ENCODE results near the gene ANAPC1. TPM values are rescaled to one million over a fixed set of nuclear protein-coding genes. Genes with fewer than 3 reads are reported as not detected.
A peak's percentile ranks its signal among the peaks of the same experiment; 100 is the strongest.

Gene ANAPC1, protein sequence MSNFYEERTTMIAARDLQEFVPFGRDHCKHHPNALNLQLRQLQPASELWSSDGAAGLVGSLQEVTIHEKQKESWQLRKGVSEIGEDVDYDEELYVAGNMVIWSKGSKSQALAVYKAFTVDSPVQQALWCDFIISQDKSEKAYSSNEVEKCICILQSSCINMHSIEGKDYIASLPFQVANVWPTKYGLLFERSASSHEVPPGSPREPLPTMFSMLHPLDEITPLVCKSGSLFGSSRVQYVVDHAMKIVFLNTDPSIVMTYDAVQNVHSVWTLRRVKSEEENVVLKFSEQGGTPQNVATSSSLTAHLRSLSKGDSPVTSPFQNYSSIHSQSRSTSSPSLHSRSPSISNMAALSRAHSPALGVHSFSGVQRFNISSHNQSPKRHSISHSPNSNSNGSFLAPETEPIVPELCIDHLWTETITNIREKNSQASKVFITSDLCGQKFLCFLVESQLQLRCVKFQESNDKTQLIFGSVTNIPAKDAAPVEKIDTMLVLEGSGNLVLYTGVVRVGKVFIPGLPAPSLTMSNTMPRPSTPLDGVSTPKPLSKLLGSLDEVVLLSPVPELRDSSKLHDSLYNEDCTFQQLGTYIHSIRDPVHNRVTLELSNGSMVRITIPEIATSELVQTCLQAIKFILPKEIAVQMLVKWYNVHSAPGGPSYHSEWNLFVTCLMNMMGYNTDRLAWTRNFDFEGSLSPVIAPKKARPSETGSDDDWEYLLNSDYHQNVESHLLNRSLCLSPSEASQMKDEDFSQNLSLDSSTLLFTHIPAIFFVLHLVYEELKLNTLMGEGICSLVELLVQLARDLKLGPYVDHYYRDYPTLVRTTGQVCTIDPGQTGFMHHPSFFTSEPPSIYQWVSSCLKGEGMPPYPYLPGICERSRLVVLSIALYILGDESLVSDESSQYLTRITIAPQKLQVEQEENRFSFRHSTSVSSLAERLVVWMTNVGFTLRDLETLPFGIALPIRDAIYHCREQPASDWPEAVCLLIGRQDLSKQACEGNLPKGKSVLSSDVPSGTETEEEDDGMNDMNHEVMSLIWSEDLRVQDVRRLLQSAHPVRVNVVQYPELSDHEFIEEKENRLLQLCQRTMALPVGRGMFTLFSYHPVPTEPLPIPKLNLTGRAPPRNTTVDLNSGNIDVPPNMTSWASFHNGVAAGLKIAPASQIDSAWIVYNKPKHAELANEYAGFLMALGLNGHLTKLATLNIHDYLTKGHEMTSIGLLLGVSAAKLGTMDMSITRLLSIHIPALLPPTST (N-terminal part only)
- total RNA-seq (10 to 100 TPM; 51.8 to 77.2 (median 62.7) TPM), polyA plus RNA-seq (10 to 100 TPM; 30.6 to 31.4 TPM), total RNA-seq (73.0 reads per million, percentile 79 among the genes with 10 or more reads in this experiment)

DNA sequence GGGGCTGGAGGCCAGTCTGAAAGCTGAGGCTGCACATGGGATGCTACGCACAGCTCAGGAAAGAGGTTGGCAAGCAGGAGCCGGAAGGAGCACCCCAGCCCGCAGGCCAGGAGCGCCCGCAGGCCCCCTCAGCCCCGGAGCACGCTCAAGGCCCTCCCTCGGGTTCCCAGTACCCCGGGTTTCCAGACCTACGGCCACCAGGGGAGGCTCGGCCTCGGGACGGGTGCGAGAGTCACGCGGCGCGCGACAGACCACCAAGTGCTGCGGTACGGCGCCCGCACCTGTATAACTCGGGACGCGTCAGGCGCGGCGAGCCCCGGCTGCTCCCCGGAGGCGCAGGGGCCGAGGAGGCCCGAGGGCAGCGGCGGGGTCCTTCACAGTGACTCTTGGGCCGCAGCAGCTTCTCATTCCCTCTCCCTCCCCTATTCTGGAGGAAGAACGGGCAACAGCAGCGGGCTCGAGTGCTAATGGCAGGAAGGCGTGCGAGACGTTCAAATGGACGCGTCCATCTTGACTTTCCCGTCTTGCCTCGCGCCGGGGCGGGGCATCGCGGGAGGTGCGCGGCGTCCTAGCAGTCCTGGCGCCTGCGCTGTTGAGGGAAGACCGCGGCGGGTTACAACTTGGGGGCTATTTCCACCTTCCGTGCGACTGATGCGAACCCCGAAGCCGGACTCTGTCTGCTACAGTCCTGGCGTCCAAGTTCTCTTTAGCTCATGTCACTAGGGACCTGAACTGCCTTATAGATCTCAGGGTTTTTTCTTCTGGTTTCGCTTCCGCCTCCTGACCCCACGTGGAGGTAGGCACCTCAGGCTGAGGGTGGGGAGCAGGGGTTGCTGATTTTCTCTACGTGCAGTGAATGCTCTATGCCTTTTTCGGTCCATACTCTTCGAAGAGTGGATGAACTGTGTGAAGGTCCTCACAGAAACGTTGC, at the start of gene ANAPC1:
Gene ANAPC1, minus strand, starts transcription at position 533 of the 931 bp plus-strand sequence. CDS start 3,368 bp downstream, outside the sequence.
- Histone ChIP-seq H3K27me3 (ENCODE audit: control insufficient read depth in 2 of 2, insufficient read depth in 2 of 2, low read length in 2 of 2) (no peaks in the 10 kb centered on the region), H3K36me3 (ENCODE audit: control insufficient read depth in 2 of 3, insufficient read depth in 3 of 3, low read length in 3 of 3) (peaks cover 0 to 8% (median 0%) of the 10 kb centered on the region in 3 experiments), H3K27ac (ENCODE audit: low read depth, low read length) (peak within 1 kb of the TSS; percentile 85), H3K4me1 (ENCODE audit: control insufficient read depth in 2 of 2, insufficient read depth in 2 of 2, low read length in 2 of 2) (peaks cover 0 to 10% of the 10 kb centered on the region in 2 donors), H3K9me3 (ENCODE audit: control insufficient read depth in 2 of 3, low read length in 3 of 3) (no peaks in the 10 kb centered on the region), H3K4me3 (ENCODE audit: low read length) (peak within 1 kb of the TSS; percentile 69)
- H3K4me1 Mint-ChIP-seq: peaks cover 2 to 26% (median 13%) of the 10 kb centered on the region in 7 donors
- CTCF ChIA-PET: interaction anchor here (0.6 kb wide), 1 partner anchor 164 kb away, joined by 3 read pairs; no protein-coding TSS in a partner anchor
- peak within 1 kb of the TSS; percentile 92 to 98 (median 96) for H3K27ac Mint-ChIP-seq
- H3K9me3 Mint-ChIP-seq: no peaks in the 10 kb centered on the region
- H3K36me3 Mint-ChIP-seq: peaks cover 0 to 7% (median 0%) of the 10 kb centered on the region in 5 donors
- peak; percentile 98 for ATAC-seq
- DNase-seq: peak; percentile 75 to 87 (median 84)
- no peaks in the 10 kb centered on the region for H3K27me3 Mint-ChIP-seq
- POLR2A ChIA-PET: interaction anchor here (0.6 to 1.9 kb wide), 7 partner anchors 9 to 699 kb away, joined by 3 to 7 read pairs (median 4); partner anchors contain the start of gene TMEM87B
- intact Hi-C loops (cut with micrococcal nuclease): loop anchor here (1.0 to 10.0 kb wide), 13 partner anchors 14 to 1209 kb away; partner anchors contain the start of genes CHCHD5 (in 2 of the 2), MERTK (in 2 of the 2), ZC3H8 (in 2 of the 2) and BCL2L11 (in 1 of the 2)
- H3K4me3 Mint-ChIP-seq: peak within 1 kb of the TSS; percentile 92 to 99 (median 96)

DNA sequence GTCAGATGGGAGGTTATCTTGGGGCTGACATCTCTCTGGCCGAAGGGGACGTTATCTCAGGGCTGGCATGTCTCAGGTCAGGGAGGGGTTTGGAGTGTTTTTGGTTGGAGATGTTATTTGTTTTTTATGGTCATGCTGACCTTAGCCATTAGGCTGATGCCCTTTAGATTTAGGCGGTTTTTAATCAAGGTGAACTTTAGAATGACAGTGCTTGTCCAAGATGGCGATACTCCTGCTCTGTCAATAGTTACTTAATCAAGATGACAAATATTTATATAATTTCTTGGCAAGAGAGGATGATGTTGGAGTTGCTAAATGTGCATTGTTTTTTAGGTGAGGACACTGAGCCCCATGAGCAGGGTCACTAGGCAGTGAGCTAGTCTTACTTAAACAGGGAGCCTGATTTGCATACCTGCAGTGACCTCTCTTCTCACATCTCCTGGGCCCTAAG, 48.9 kb upstream of the ANAPC1 start:
- CTCF ChIA-PET: no interaction called here
- Mint-ChIP-seq H3K4me1 (peaks cover 0 to 15% (median 0%) of the 10 kb centered on the region in 7 donors), H3K9me3 (peaks cover 0 to 2% (median 0%) of the 10 kb centered on the region in 11 donors), H3K27ac (no peak overlapping the region), H3K27me3 (peaks cover 0 to 26% (median 0%) of the 10 kb centered on the region in 5 donors), H3K36me3 (peaks cover 0 to 3% (median 0%) of the 10 kb centered on the region in 5 donors), H3K4me3 (no peak overlapping the region)
- no peak for DNase-seq
- Histone ChIP-seq H3K27me3 (ENCODE audit: control insufficient read depth in 2 of 2, insufficient read depth in 2 of 2, low read length in 2 of 2) (no peaks in the 10 kb centered on the region), H3K27ac (ENCODE audit: low read depth, low read length) (no peak overlapping the region), H3K36me3 (ENCODE audit: control insufficient read depth in 2 of 3, insufficient read depth in 3 of 3, low read length in 3 of 3) (no peaks in the 10 kb centered on the region), H3K4me1 (ENCODE audit: control insufficient read depth in 2 of 2, insufficient read depth in 2 of 2, low read length in 2 of 2) (no peaks in the 10 kb centered on the region), H3K4me3 (ENCODE audit: low read length) (no peak overlapping the region), H3K9me3 (ENCODE audit: control insufficient read depth in 2 of 3, low read length in 3 of 3) (no peaks in the 10 kb centered on the region)
- POLR2A ChIA-PET: no interaction called here
- intact Hi-C loops (cut with micrococcal nuclease): no loop called here
- no peak for ATAC-seq

DNA sequence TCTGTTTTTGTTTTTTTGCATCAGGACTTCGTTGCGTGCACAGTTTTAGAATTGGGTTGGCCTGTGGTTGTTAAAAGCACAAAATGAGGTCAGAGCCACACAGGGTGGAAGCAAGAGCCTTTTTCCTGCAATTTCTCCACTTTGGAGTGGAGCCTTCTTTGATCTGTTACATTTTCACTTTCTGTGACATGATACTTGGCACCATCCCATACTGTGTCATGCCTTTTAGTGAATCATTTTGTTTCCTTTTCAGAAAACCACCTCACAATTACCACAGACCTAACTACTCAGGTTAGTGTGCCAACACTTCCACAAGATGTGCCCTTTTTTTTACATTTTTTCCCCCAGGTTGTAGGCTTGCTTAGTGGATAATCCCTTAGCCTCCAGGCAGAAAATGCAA, 46.9 kb upstream of the ANAPC1 start:
- peak overlapping the region in 1 of 10 donors; percentile 41 for H3K4me3 Mint-ChIP-seq
- Histone ChIP-seq H3K27ac (ENCODE audit: low read depth, low read length) (no peak overlapping the region), H3K9me3 (ENCODE audit: control insufficient read depth in 2 of 3, low read length in 3 of 3) (no peaks in the 10 kb centered on the region), H3K4me1 (ENCODE audit: control insufficient read depth in 2 of 2, insufficient read depth in 2 of 2, low read length in 2 of 2) (no peaks in the 10 kb centered on the region), H3K4me3 (ENCODE audit: low read length) (no peak overlapping the region), H3K27me3 (ENCODE audit: control insufficient read depth in 2 of 2, insufficient read depth in 2 of 2, low read length in 2 of 2) (no peaks in the 10 kb centered on the region), H3K36me3 (ENCODE audit: control insufficient read depth in 2 of 3, insufficient read depth in 3 of 3, low read length in 3 of 3) (no peaks in the 10 kb centered on the region)
- DNase-seq: no peak
- peaks cover 0 to 26% (median 0%) of the 10 kb centered on the region in 5 donors for H3K27me3 Mint-ChIP-seq
- POLR2A ChIA-PET: no interaction called here
- intact Hi-C loops (cut with micrococcal nuclease): no loop called here
- H3K36me3 Mint-ChIP-seq: peaks cover 0 to 3% (median 0%) of the 10 kb centered on the region in 5 donors
- CTCF ChIA-PET: no interaction called here
- H3K27ac Mint-ChIP-seq: peak overlapping the region in 1 of 9 donors; percentile 78
- H3K4me1 Mint-ChIP-seq: peaks cover 0 to 15% (median 0%) of the 10 kb centered on the region in 7 donors
- no peak for ATAC-seq
- peaks cover 0 to 2% (median 0%) of the 10 kb centered on the region in 11 donors for H3K9me3 Mint-ChIP-seq

- intact Hi-C loops (cut with micrococcal nuclease): no loop called here
- peak overlapping the region in 1 of 9 donors; percentile 40 for H3K27ac Mint-ChIP-seq
- Histone ChIP-seq H3K36me3 (ENCODE audit: control insufficient read depth in 2 of 3, insufficient read depth in 3 of 3, low read length in 3 of 3) (no peaks in the 10 kb centered on the region), H3K9me3 (ENCODE audit: control insufficient read depth in 2 of 3, low read length in 3 of 3) (no peaks in the 10 kb centered on the region), H3K4me1 (ENCODE audit: control insufficient read depth in 2 of 2, insufficient read depth in 2 of 2, low read length in 2 of 2) (no peaks in the 10 kb centered on the region), H3K4me3 (ENCODE audit: low read length) (no peak overlapping the region), H3K27me3 (ENCODE audit: control insufficient read depth in 2 of 2, insufficient read depth in 2 of 2, low read length in 2 of 2) (no peaks in the 10 kb centered on the region), H3K27ac (ENCODE audit: low read depth, low read length) (no peak overlapping the region)
- ChIA-PET POLR2A (no interaction called here), CTCF (interaction anchor here (0.5 kb wide), 1 partner anchor 819 kb away, joined by 3 read pairs; no protein-coding TSS in a partner anchor)
- H3K4me3 Mint-ChIP-seq: peak overlapping the region in 1 of 10 donors; percentile 41
- DNase-seq (no peak), ATAC-seq (no peak)
- peaks cover 0 to 15% (median 0%) of the 10 kb centered on the region in 7 donors for H3K4me1 Mint-ChIP-seq
- H3K27me3 Mint-ChIP-seq: peaks cover 0 to 26% (median 0%) of the 10 kb centered on the region in 5 donors
- peaks cover 0 to 3% (median 0%) of the 10 kb centered on the region in 5 donors for H3K36me3 Mint-ChIP-seq
- H3K9me3 Mint-ChIP-seq: peaks cover 0 to 2% (median 0%) of the 10 kb centered on the region in 11 donors
Measured at GRCh38 chr2:111930409-111930808, 46.4 kb upstream of the ANAPC1 start.

GRCh38 chr2:111927723-111928122, 43.7 kb upstream of the ANAPC1 start:
- no peak for ATAC-seq
- CTCF ChIA-PET: interaction anchor here (0.5 kb wide), 1 partner anchor 43 kb away, joined by 3 read pairs; no protein-coding TSS in a partner anchor
- intact Hi-C loops (cut with micrococcal nuclease): no loop called here

More at GRCh38 chr2:111927723-111928122, 43.7 kb upstream of the ANAPC1 start:
- no peaks in the 10 kb centered on the region for H3K27me3 ChIP-seq (ENCODE audit: control insufficient read depth in 2 of 2, insufficient read depth in 2 of 2, low read length in 2 of 2)
- H3K9me3 ChIP-seq (ENCODE audit: control insufficient read depth in 2 of 3, low read length in 3 of 3): no peaks in the 10 kb centered on the region
- peaks cover 0 to 20% (median 0%) of the 10 kb centered on the region in 7 donors for H3K4me1 Mint-ChIP-seq
- no peak overlapping the region for H3K27ac Mint-ChIP-seq
- H3K4me3 ChIP-seq (ENCODE audit: low read length): no peak overlapping the region
- H3K4me1 ChIP-seq (ENCODE audit: control insufficient read depth in 2 of 2, insufficient read depth in 2 of 2, low read length in 2 of 2): no peaks in the 10 kb centered on the region
- H3K4me3 Mint-ChIP-seq: no peak overlapping the region
- no peaks in the 10 kb centered on the region for H3K36me3 ChIP-seq (ENCODE audit: control insufficient read depth in 2 of 3, insufficient read depth in 3 of 3, low read length in 3 of 3)
- DNase-seq: no peak
- H3K27me3 Mint-ChIP-seq: peaks cover 0 to 12% (median 0%) of the 10 kb centered on the region in 5 donors
- H3K36me3 Mint-ChIP-seq: no peaks in the 10 kb centered on the region
- no peaks in the 10 kb centered on the region for H3K9me3 Mint-ChIP-seq
- no peak overlapping the region for H3K27ac ChIP-seq (ENCODE audit: low read depth, low read length)
- POLR2A ChIA-PET: no interaction called here

Measured in naive thymus-derived CD4-positive, alpha-beta T cell (primary cell).